ENCODE results near the gene GPR12. TPM values are rescaled to one million over a fixed set of nuclear protein-coding genes. Genes with fewer than 3 reads are reported as not detected.

GPR12 gene
- total RNA-seq, 4 donors from 2014 or later, result 3.9 to 16.6 (median 6.8) TPM

DNA sequence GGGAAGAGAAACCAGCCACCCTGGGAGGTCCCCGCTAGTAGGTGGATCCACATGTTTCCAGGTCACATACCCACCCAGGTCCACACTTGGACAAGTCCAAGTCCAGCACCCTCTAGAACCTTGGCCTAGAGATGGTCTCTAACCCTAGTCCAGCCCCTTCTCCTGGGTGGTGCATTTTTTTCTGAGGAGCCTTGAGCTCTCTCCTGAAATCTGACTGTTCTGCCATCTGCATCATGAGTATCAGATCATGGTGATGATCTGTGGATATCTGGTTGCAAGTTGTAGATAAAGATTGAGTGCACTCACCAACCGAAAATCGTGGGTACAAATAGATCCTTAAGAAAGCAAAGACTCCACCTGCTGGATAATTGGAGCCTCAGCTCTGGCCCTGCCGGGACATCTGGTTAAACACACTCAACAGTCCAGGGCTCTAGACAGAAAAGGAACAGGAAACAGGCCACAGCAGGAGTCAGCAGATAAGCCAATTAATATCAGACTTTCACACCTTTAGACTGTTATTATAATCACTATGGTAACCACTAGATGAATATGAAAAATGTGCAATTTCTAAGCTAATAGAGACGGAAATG lies 41.1 kb downstream of the GPR12 start:
- H3K4me3 ChIP-seq, result no peak overlapping the region
- no peak overlapping the region for H3K27ac ChIP-seq
- WGBS, result 31% methylated on average over 4 of the region's 5 CpGs
- DNase-seq (ENCODE audit: low spot score in 2 of 2), result no peak
- H3K9me3 ChIP-seq, result no peaks in the 10 kb centered on the region
- H3K36me3 ChIP-seq, result no peaks in the 10 kb centered on the region
- H3K27me3 ChIP-seq, result no peaks in the 10 kb centered on the region
- no peaks in the 10 kb centered on the region for H3K4me1 ChIP-seq
- TF ChIP-seq, protein P1, sequence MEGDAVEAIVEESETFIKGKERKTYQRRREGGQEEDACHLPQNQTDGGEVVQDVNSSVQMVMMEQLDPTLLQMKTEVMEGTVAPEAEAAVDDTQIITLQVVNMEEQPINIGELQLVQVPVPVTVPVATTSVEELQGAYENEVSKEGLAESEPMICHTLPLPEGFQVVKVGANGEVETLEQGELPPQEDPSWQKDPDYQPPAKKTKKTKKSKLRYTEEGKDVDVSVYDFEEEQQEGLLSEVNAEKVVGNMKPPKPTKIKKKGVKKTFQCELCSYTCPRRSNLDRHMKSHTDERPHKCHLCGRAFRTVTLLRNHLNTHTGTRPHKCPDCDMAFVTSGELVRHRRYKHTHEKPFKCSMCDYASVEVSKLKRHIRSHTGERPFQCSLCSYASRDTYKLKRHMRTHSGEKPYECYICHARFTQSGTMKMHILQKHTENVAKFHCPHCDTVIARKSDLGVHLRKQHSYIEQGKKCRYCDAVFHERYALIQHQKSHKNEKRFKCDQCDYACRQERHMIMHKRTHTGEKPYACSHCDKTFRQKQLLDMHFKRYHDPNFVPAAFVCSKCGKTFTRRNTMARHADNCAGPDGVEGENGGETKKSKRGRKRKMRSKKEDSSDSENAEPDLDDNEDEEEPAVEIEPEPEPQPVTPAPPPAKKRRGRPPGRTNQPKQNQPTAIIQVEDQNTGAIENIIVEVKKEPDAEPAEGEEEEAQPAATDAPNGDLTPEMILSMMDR (IDR thresholded peaks at IDR 0.05), result no peak
- TF ChIP-seq EP300 (IDR thresholded peaks at IDR 0.05) (no peak), POLR2A (IDR thresholded peaks at IDR 0.05) (no peak), POLR2AphosphoS5 (IDR thresholded peaks at IDR 0.05) (no peak)

- Histone ChIP-seq H3K36me3 (no peaks in the 10 kb centered on the region), H3K9me3 (no peaks in the 10 kb centered on the region), H3K27me3 (no peaks in the 10 kb centered on the region), H3K4me3 (no peak overlapping the region), H3K27ac (no peak overlapping the region), H3K4me1 (no peaks in the 10 kb centered on the region)
- 75% methylated on average over 5 of the region's 5 CpGs for WGBS
- no peak for TF ChIP-seq POLR2AphosphoS5 (IDR thresholded peaks at IDR 0.05)
- TF ChIP-seq, protein P1 (IDR thresholded peaks at IDR 0.05), result no peak
- no peak for DNase-seq (ENCODE audit: low spot score in 2 of 2)
Measured at GRCh38 chr13:26718872-26719271, 41.7 kb downstream of the GPR12 start.

DNA sequence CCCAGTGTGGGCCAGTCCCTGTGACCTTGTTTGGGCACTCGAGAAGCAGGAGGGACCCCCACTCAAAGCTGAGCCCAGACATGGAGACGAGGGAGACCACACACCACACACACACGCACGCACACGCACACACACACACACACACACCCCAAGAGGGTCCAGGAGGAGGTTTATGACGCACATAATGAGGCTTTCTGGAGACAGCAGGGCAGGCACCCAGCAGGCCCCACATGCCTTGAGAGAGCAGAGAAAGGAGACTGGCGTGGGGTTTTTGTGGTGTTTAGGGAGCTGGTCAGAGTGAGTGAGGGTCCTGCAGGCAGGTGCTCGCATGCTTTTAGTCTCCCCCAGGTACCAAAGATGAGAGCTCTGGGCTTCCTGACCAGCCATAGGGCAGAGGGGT lies 42.4 kb downstream of the GPR12 start:
- no peak overlapping the region for H3K4me3 ChIP-seq
- no peaks in the 10 kb centered on the region for H3K9me3 ChIP-seq
- H3K27me3 ChIP-seq, result no peaks in the 10 kb centered on the region
- 84% methylated on average over 7 of the region's 8 CpGs for WGBS
- H3K27ac ChIP-seq, result no peak overlapping the region
- DNase-seq (ENCODE audit: low spot score in 2 of 2), result no peak
- H3K4me1 ChIP-seq, result no peaks in the 10 kb centered on the region
- TF ChIP-seq EP300 (IDR thresholded peaks at IDR 0.05), result no peak
- TF ChIP-seq POLR2A (IDR thresholded peaks at IDR 0.05), result no peak
- TF ChIP-seq POLR2AphosphoS5 (IDR thresholded peaks at IDR 0.05), result no peak
- TF ChIP-seq, protein P1 (IDR thresholded peaks at IDR 0.05), result no peak
- no peaks in the 10 kb centered on the region for H3K36me3 ChIP-seq

GRCh38 chr13:26716984-26717383 lies 43.6 kb downstream of the GPR12 start:
- TF ChIP-seq, protein P1 (IDR thresholded peaks at IDR 0.05), result no peak
- no peak for TF ChIP-seq EP300 (IDR thresholded peaks at IDR 0.05)
- no peak for TF ChIP-seq POLR2AphosphoS5 (IDR thresholded peaks at IDR 0.05)
- no peak for TF ChIP-seq POLR2A (IDR thresholded peaks at IDR 0.05)
- no peaks in the 10 kb centered on the region for H3K36me3 ChIP-seq
- DNase-seq (ENCODE audit: low spot score in 2 of 2), result no peak
- no peak overlapping the region for H3K27ac ChIP-seq
- 92% methylated on average over 3 of the region's 3 CpGs for WGBS
- no peak overlapping the region for H3K4me3 ChIP-seq
- H3K4me1 ChIP-seq, result no peaks in the 10 kb centered on the region
- H3K27me3 ChIP-seq, result no peaks in the 10 kb centered on the region
- no peaks in the 10 kb centered on the region for H3K9me3 ChIP-seq

GRCh38 chr13:26713341-26713740 lies 47.2 kb downstream of the GPR12 start:
- H3K27ac ChIP-seq, result no peak overlapping the region
- WGBS, result 100% methylated on average over 1 of the region's 1 CpG
- H3K4me1 ChIP-seq, result no peaks in the 10 kb centered on the region
- no peaks in the 10 kb centered on the region for H3K36me3 ChIP-seq
- peaks cover 4% of the 10 kb centered on the region for H3K27me3 ChIP-seq
- TF ChIP-seq EP300 (IDR thresholded peaks at IDR 0.05) (no peak), POLR2A (IDR thresholded peaks at IDR 0.05) (no peak), POLR2AphosphoS5 (IDR thresholded peaks at IDR 0.05) (no peak)
- TF ChIP-seq, protein P1 (IDR thresholded peaks at IDR 0.05), result no peak
- DNase-seq (ENCODE audit: low spot score in 2 of 2), result no peak
- no peaks in the 10 kb centered on the region for H3K9me3 ChIP-seq
- H3K4me3 ChIP-seq, result no peak overlapping the region
